WERI-Rb-1 (cell line): ENCODE measurements around the gene PTPRT.

Source experiments
- DNase-seq: peaks from one replicate; pipeline ENCODE4 v3.0.0-alpha.2; 2020
- H3K27ac ChIP-seq: fragments of 250-450 bp; sonication (Bioruptor Pico); 2 replicates; pipeline ENCODE4 v1.5.1; 2020; ENCODE audit warnings: mild to moderate bottlenecking, moderate library complexity
- H3K27me3 ChIP-seq: fragments of 250-450 bp; sonication (Bioruptor Pico); 2 replicates; pipeline ENCODE4 v1.5.1; 2021; ENCODE audit warnings: mild to moderate bottlenecking, low read depth, moderate library complexity; ENCODE audit not compliant: insufficient read depth, severe bottlenecking
- H3K36me3 ChIP-seq: fragments of 250-450 bp; sonication (Bioruptor Pico); 2 replicates; pipeline ENCODE4 v1.5.1; 2020; ENCODE audit warnings: mild to moderate bottlenecking, moderate library complexity
- H3K4me3 ChIP-seq: 2 replicates; pipeline ENCODE4 v1.5.1; 2011; ENCODE audit warnings: low read depth, mild to moderate bottlenecking, control low read depth, low read length
- H3K9me3 ChIP-seq: fragments of 250-450 bp; sonication (Bioruptor Pico); 2 replicates; pipeline ENCODE4 v1.5.1; 2021; ENCODE audit warnings: mild to moderate bottlenecking, moderate library complexity; ENCODE audit not compliant: severe bottlenecking
- TF ChIP-seq, protein P1 (sequence below): IDR thresholded peaks from 2 replicates; pipeline ENCODE4 v1.5.1; 2011; ENCODE audit warnings: low read depth, mild to moderate bottlenecking, control low read depth, inconsistent platforms, low read length

The PTPRT gene

GRCh38 chr20:42258564-42259302 lies 931.0 kb downstream of the PTPRT start:
- no peaks in the 10 kb centered on the region for H3K36me3 ChIP-seq
- TF ChIP-seq, protein P1, sequence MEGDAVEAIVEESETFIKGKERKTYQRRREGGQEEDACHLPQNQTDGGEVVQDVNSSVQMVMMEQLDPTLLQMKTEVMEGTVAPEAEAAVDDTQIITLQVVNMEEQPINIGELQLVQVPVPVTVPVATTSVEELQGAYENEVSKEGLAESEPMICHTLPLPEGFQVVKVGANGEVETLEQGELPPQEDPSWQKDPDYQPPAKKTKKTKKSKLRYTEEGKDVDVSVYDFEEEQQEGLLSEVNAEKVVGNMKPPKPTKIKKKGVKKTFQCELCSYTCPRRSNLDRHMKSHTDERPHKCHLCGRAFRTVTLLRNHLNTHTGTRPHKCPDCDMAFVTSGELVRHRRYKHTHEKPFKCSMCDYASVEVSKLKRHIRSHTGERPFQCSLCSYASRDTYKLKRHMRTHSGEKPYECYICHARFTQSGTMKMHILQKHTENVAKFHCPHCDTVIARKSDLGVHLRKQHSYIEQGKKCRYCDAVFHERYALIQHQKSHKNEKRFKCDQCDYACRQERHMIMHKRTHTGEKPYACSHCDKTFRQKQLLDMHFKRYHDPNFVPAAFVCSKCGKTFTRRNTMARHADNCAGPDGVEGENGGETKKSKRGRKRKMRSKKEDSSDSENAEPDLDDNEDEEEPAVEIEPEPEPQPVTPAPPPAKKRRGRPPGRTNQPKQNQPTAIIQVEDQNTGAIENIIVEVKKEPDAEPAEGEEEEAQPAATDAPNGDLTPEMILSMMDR: no peak
- no peaks in the 10 kb centered on the region for H3K27me3 ChIP-seq
- no peak for DNase-seq
- no peak overlapping the region for H3K4me3 ChIP-seq
- H3K9me3 ChIP-seq: no peaks in the 10 kb centered on the region
- peak overlapping the region; percentile 86; the same call in 1 of the 2 replicates for H3K27ac ChIP-seq

DNA sequence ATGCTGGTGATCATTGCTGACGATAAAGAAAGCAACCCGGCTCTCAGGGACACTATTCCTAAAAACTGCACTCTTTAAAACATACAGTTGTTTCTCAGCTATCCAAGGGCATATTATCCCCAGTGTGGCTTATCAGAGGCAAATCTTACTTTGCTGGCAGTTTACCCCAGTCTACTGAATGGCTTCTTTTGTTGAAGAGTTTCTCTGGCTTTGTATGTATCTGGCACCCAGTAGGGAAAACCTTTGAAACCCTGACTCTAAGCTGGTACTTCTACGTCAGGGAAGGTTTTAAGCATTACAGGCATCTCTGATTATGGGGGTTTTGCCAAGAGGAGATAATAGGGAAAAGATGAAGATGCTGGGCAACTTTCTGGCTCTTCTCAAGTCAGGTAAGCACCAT lies 933.9 kb downstream of the PTPRT start:
- Histone ChIP-seq H3K36me3 (no peaks in the 10 kb centered on the region), H3K27ac (no peak overlapping the region), H3K27me3 (no peaks in the 10 kb centered on the region), H3K4me3 (no peak overlapping the region), H3K9me3 (no peaks in the 10 kb centered on the region)
- TF ChIP-seq, protein P1: no peak
- DNase-seq: no peak

DNA sequence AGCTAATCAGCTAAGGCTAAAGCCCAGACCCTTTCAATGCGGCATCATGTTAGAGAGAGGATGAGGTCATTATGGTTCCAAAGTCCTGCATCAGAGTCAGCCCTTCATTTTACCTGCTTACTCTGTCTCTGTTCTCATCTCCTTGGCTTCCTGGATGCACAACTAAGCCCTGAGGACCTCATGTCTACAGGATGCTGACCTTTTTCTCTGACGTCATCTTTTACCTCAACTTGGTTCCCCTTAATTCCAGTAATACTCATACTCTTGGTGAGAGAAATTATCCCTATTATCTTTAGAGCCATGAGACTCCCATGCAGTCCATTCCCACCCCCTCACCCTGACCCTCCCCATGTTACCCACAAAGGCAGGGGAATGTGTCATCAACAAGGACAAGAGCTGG lies 935.0 kb downstream of the PTPRT start:
- Histone ChIP-seq H3K4me3 (no peak overlapping the region), H3K27ac (no peak overlapping the region), H3K36me3 (no peaks in the 10 kb centered on the region), H3K27me3 (no peaks in the 10 kb centered on the region), H3K9me3 (no peaks in the 10 kb centered on the region)
- TF ChIP-seq, protein P1: no peak
- no peak for DNase-seq

DNA sequence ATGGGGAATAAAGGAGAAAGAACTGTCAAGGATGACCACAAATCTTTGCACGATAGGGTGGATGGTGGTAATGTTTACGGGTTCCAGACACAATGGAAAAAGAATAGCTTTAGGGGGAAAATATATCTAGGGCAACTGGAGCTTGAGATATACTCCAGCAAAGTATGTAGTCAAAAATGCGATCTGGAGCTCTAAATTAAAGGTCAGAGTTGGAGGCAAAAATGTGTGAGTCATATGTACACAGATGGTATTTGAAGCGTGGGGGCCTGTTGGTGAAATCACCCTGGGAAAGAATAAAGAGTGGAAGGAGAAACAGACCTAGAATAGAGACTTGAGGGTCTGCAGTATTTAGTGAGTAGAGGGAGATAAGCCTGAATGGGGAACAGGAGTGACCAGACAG lies 937.6 kb downstream of the PTPRT start:
- Histone ChIP-seq H3K36me3 (no peaks in the 10 kb centered on the region), H3K4me3 (no peak overlapping the region), H3K27ac (no peak overlapping the region), H3K9me3 (no peaks in the 10 kb centered on the region), H3K27me3 (no peaks in the 10 kb centered on the region)
- TF ChIP-seq, protein P1: no peak
- DNase-seq: no peak

DNA sequence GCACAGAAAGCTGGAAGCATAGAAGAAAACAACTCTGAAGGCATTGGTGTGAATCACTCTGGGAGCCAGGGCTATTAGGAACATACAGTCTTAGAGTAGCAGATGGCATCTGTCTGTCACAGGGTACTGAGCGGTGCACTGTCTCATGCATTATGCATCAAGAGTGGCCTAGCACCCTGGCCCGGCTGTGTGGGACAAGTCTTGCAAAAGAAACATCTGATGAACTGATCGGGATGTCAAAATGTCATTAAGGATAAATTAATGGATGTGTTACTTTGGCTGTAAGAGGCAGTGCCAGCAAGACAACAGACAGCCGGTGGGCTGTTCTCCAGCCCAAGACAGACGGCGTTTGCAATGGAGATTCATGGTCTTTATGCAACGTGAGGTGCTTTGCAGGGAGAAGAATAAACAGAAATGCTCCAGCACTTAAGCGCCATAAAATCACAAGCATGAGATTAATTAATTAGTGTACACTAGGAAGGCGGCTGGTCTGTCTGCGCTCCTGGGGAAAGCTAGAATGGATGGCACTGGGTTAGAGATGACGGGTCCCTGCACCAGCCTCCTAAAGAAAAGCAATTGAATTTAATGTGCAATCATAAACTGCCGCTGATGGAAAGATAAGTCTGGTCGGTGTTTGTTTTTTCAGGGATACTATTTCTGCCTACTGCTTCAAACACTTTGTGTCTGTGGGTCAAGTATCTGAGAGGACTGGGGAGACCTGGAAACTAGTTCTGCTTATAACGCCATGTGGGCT lies 970.9 kb downstream of the PTPRT start:
- peak; percentile 22 for DNase-seq
- Histone ChIP-seq H3K36me3 (no peaks in the 10 kb centered on the region), H3K4me3 (no peak overlapping the region), H3K9me3 (peaks cover 2% of the 10 kb centered on the region), H3K27me3 (no peaks in the 10 kb centered on the region), H3K27ac (no peak overlapping the region)
- TF ChIP-seq, protein P1: no peak
